Upper lobe of left lung (tissue), 6 donors: Measurements from ENCODE around the gene EHF. TPM values are rescaled to one million over a fixed set of nuclear protein-coding genes. Genes with fewer than 3 reads are reported as not detected.

ENCODE experiments used
- ATAC-seq, 2 donors: fragments of 200-7000 bp; cut with Tn5 transposase; one replicate each; pipeline ENCODE4 v1.9.1; 2022; ENCODE audit warnings: mild to moderate bottlenecking in 2 of 2, moderate library complexity in 2 of 2; ENCODE audit not compliant: low FRiP score in 2 of 2
- DNase-seq, 2 donors: peaks; one replicate each; pipeline ENCODE4 v3.0.0-alpha.2; 2019 to 2020
- H3K27ac ChIP-seq, 4 donors: fragments of 200-600 bp; sonication (generic); one replicate each; pipeline ENCODE4 v1.5.1; 2016 to 2019
- H3K27me3 ChIP-seq, 4 donors: fragments of 200-600 bp; sonication (generic); one replicate each; pipeline ENCODE4 v1.5.1; 2017 to 2019
- H3K36me3 ChIP-seq, 4 donors: fragments of 200-600 bp; sonication (generic); one replicate each; pipeline ENCODE4 v1.5.1; 2016 to 2019
- H3K4me1 ChIP-seq, 4 donors: fragments of 200-600 bp; sonication (generic); one replicate each; pipeline ENCODE4 v1.5.1; 2018 to 2019
- H3K4me3 ChIP-seq, 4 donors: fragments of 200-600 bp; sonication (generic); one replicate each; pipeline ENCODE4 v1.5.1; 2017 to 2019; ENCODE audit warnings: mild to moderate bottlenecking in 2 of 4, moderate library complexity in 1 of 4
- H3K9me3 ChIP-seq, 4 donors: fragments of 200-600 bp; sonication (generic); one replicate each; pipeline ENCODE4 v1.5.1; 2018 to 2019
- EP300 ChIP-seq, 4 donors: sonication (generic); formaldehyde crosslinking; IDR thresholded peaks; one replicate each; pipeline ENCODE4 v1.5.1; 2017; ENCODE audit warnings: antibody characterized with exemption in 4 of 4, control low read depth in 2 of 4
- POLR2A ChIP-seq, 4 donors: fragments of 450-650 bp; IDR thresholded peaks; one replicate each; pipeline ENCODE4 v1.5.1; 2016 to 2017; ENCODE audit warnings: antibody characterized with exemption in 4 of 4, mild to moderate bottlenecking in 2 of 4
- POLR2AphosphoS5 ChIP-seq, 2 donors: sonication (generic); formaldehyde crosslinking; IDR thresholded peaks; one replicate each; pipeline ENCODE4 v1.5.1; 2017; ENCODE audit warnings: antibody characterized with exemption in 2 of 2
- WGBS, 2 donors: methylation state at CpG; one replicate each; pipeline ENCODE4 v1.1.5; 2017 to 2018; 5-methylcytosine and 5-hydroxymethylcytosine counted together
- total RNA-seq, 6 donors: library from RNA; depleted of rRNA in 4 of 6; stranded (reverse); fragments of >200 nt in 4 of 6; gene quantifications; one replicate each; pipeline versions ENCODE4 v1.1.0 to v1.2.1, GENCODE V29; 2016 to 2021
- TF ChIP-seq, protein P1 (sequence below), 6 experiments: fragments of 450-650 bp in 4 of 6; fragments of 200-600 bp in 2 of 6; sonication (generic) in 2 of 6; IDR thresholded peaks; one replicate each; pipeline ENCODE4 v1.5.1; 2016 to 2019; ENCODE audit warnings: antibody characterized with exemption in 6 of 6
- donor health status: DM: no; HTN: no; CAD: no; lungs with moderate emphysema.
- donor health status: DM: no; HTN: yes; CAD: no; lungs with severe emphysema.

EHF gene
- 100 to 1,000 TPM in 1 of 6 donors, 10 to 100 TPM in 5; 31.8 to 122 (median 57.7) TPM for total RNA-seq

DNA sequence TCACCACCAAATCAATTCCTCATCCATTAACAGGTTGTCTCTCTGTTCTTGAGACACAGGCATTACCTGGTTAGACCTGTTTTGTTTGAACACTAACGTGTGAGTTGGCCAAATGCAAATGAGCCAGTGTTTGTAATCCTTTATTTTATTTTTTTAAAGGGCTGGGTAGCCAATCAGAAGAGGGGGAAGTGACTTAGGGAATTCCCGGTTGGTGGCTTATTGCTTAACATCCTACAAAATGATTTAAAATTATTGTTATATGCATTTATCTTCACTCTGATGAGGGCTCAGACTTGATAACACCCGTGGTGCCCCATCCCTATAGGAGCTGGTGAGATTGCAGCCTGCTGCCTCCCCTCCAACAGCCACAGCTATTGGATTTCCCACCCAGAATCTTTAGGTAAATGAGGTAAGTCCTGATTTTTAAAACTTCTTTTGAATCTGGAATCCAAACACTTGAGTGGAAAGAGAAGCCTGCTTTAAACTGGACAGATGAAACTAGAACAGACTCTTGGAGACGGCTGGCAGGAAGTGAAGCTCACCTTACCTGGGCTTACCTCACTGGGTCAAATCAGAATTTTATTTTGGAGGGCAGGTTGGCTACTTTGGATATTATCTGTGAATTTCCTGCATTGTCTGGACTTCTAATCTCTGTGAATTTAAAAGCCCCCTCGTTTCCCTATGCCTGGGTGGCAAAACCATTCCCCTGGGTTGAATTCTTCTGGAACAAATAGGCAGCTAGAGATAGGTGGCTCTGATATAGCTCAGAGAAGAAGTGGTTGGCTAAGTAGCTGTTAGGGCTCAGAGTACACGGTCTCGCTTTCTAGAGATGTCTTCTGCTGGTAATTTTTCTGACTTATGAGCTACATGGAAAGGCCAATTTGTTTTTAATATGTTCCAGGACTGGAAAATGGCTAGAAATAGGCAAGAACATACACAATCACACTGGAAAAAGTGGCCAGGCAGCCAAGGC, at the start of gene EHF:
Gene EHF, plus strand, starts transcription at position 274 of the 973 bp plus-strand sequence. CDS start 21,538 bp downstream, outside the sequence.
- peak in 1 of 2 donors; percentile 30 for TF ChIP-seq POLR2AphosphoS5 (IDR thresholded peaks at IDR 0.05)
- TF ChIP-seq, protein P1, sequence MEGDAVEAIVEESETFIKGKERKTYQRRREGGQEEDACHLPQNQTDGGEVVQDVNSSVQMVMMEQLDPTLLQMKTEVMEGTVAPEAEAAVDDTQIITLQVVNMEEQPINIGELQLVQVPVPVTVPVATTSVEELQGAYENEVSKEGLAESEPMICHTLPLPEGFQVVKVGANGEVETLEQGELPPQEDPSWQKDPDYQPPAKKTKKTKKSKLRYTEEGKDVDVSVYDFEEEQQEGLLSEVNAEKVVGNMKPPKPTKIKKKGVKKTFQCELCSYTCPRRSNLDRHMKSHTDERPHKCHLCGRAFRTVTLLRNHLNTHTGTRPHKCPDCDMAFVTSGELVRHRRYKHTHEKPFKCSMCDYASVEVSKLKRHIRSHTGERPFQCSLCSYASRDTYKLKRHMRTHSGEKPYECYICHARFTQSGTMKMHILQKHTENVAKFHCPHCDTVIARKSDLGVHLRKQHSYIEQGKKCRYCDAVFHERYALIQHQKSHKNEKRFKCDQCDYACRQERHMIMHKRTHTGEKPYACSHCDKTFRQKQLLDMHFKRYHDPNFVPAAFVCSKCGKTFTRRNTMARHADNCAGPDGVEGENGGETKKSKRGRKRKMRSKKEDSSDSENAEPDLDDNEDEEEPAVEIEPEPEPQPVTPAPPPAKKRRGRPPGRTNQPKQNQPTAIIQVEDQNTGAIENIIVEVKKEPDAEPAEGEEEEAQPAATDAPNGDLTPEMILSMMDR (IDR thresholded peaks at IDR 0.05) = no peak
- peak in 3 of 4 donors; percentile 27 to 70 (median 37) for TF ChIP-seq POLR2A (IDR thresholded peaks at IDR 0.05)
- no peak for TF ChIP-seq EP300 (IDR thresholded peaks at IDR 0.05)
- Histone ChIP-seq H3K4me3 (peak within 1 kb of the TSS in 3 of 4 donors; percentile 27 to 45 (median 42)), H3K27me3 (no peaks in the 10 kb centered on the region), H3K4me1 (no peaks in the 10 kb centered on the region), H3K36me3 (no peaks in the 10 kb centered on the region), H3K27ac (peak within 1 kb of the TSS; percentile 53 to 84 (median 76)), H3K9me3 (no peaks in the 10 kb centered on the region)
- ATAC-seq = peak; percentile 38 to 58
- DNase-seq = peak in 1 of 2 donors; percentile 25
- 43 to 50% methylated on average over 7 of the region's 7 CpGs for WGBS, 2 donors

DNA sequence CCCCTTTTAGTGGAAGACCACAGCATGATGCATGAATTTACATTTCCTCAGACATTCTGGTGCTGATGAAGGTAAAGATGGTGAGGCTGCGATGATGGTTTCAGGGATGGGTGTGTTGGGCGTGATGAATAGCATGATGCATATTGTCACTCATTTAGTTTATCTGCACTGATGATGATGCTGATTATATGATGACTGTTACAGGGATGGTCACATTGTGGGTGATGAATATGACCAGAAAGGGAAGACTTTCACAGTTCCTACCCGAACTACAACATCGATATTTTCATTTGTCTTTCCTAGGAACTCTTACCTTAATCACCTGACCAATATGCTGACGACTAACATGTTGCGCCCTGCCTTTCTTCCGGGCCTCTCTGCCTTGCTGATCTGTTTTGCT, 47.4 kb upstream of the EHF start:
- no peak for TF ChIP-seq POLR2A (IDR thresholded peaks at IDR 0.05)
- TF ChIP-seq, protein P1 (IDR thresholded peaks at IDR 0.05) = no peak
- ATAC-seq (no peak), DNase-seq (no peak)
- no peaks in the 10 kb centered on the region for H3K36me3 ChIP-seq
- H3K27ac ChIP-seq = no peak overlapping the region
- 92 to 97% methylated on average over 7 of the region's 7 CpGs for WGBS, 2 donors
- no peaks in the 10 kb centered on the region for H3K9me3 ChIP-seq
- H3K4me3 ChIP-seq = no peak overlapping the region
- H3K27me3 ChIP-seq = no peaks in the 10 kb centered on the region
- no peaks in the 10 kb centered on the region for H3K4me1 ChIP-seq

DNA sequence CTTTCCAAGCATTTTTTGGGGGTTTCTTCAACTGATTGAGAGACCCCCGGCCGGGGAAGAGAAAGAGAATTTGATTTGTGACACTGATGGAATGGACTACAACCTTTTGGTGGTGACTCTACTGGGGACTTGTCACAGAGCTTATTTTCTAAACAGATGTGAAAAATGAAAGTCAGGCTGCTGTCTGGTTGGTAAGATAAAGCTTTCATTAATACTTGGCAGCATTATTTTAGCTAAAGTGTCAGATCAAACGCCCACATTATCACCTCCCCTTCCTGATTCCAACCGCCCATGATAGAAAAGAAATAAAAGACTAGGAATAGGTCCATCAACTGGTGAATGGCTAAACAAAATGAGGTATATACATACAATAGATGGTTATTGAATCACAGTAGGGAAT, 45.6 kb upstream of the EHF start:
- no peak overlapping the region for H3K27ac ChIP-seq
- H3K27me3 ChIP-seq = no peaks in the 10 kb centered on the region
- no peak overlapping the region for H3K4me3 ChIP-seq
- H3K4me1 ChIP-seq = no peaks in the 10 kb centered on the region
- H3K9me3 ChIP-seq = no peaks in the 10 kb centered on the region
- TF ChIP-seq EP300 (IDR thresholded peaks at IDR 0.05) = no peak
- TF ChIP-seq, protein P1 (IDR thresholded peaks at IDR 0.05) = no peak
- TF ChIP-seq POLR2AphosphoS5 (IDR thresholded peaks at IDR 0.05) = no peak
- TF ChIP-seq POLR2A (IDR thresholded peaks at IDR 0.05) = no peak
- ATAC-seq (no peak), DNase-seq (no peak)
- 58 to 61% methylated on average over 4 of the region's 4 CpGs for WGBS, 2 donors
- H3K36me3 ChIP-seq = no peaks in the 10 kb centered on the region

DNA sequence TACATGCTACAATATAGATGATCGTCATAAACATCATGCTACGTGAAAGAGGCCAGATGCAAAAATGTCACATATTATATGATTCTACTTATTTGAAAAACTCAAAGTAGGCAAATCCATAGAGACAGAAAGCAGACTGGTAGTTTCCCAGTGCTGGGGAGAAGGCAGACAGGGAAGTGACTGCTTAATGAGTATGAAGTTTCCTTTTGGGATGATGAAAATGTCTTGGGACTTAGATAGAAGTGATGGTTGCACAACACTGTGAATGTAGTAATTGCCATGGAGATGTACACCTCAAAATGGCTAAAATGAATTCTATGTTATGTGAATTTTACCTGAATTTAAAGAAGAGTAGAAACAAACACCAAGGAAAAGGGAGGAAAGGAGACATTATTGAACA, 45.2 kb upstream of the EHF start:
- Histone ChIP-seq H3K4me3 (no peak overlapping the region), H3K4me1 (no peaks in the 10 kb centered on the region), H3K27ac (no peak overlapping the region), H3K27me3 (no peaks in the 10 kb centered on the region), H3K9me3 (no peaks in the 10 kb centered on the region), H3K36me3 (no peaks in the 10 kb centered on the region)
- TF ChIP-seq EP300 (IDR thresholded peaks at IDR 0.05) (no peak), POLR2AphosphoS5 (IDR thresholded peaks at IDR 0.05) (no peak), POLR2A (IDR thresholded peaks at IDR 0.05) (no peak)
- TF ChIP-seq, protein P1 (IDR thresholded peaks at IDR 0.05) = no peak
- WGBS, 2 donors = 93 to 97% methylated on average over 2 of the region's 2 CpGs
- ATAC-seq (no peak), DNase-seq (no peak)
